HEK293 (cell line): Measurements from ENCODE around the gene TEFM.
"Not testable (repeated sequence)": the region's sequence is repeated elsewhere in the genome, so short reads cannot be mapped to it uniquely, and the experiment has no call there.

Source experiments
- CTCF ChIA-PET: fragments of 350-600 bp; formaldehyde crosslinking; extraction: SDS; loops from one replicate; lab custom pipeline; 2021; ENCODE audit warnings: antibody characterized with exemption; lab: Yijun Ruan, JAX
- POLR2A ChIA-PET: fragments of 300-600 bp; formaldehyde crosslinking; extraction: SDS; loops from one replicate; lab custom pipeline; 2020; ENCODE audit warnings: antibody characterized with exemption, inconsistent platforms; lab: Yijun Ruan, JAX
- H3K27ac ChIP-seq: fragments of 200-500 bp; sonication (Bioruptor generic); 2 replicates; pipeline ENCODE4 v1.5.1; 2014; ENCODE audit warnings: low read depth, low read length, control low read depth, inconsistent platforms; ENCODE audit errors: extremely low read depth
- H3K36me3 ChIP-seq, 2 experiments: fragments of 200-500 bp in 1 of 2; sonication (Bioruptor generic) in 1 of 2; 1 replicate in 1 of 2; 2 replicates in 1 of 2; pipeline ENCODE4 v1.5.1; 2014 to 2017; ENCODE audit warnings: inconsistent platforms in 2 of 2, low read length in 2 of 2; ENCODE audit not compliant: control insufficient read depth in 2 of 2, insufficient read depth in 1 of 2
- H3K4me1 ChIP-seq: fragments of 200-500 bp; sonication (Bioruptor generic); 2 replicates; pipeline ENCODE4 v1.5.1; 2014; ENCODE audit warnings: mild to moderate bottlenecking, low read length, inconsistent platforms; ENCODE audit not compliant: control insufficient read depth, insufficient read depth
- H3K4me3 ChIP-seq: 2 replicates; pipeline ENCODE4 v1.5.1; 2011; ENCODE audit warnings: low read depth, mild to moderate bottlenecking, control low read depth, low read length, moderate library complexity
- H3K9me3 ChIP-seq: fragments of 200-500 bp; sonication (Bioruptor generic); 2 replicates; pipeline ENCODE4 v1.5.1; 2014; ENCODE audit warnings: low read depth, low read length, inconsistent platforms; ENCODE audit not compliant: control insufficient read depth, insufficient read depth
- GFI1B ChIP-seq: fragments of 450-650 bp; formaldehyde crosslinking; IDR thresholded peaks from 2 replicates; pipeline ENCODE4 v1.5.1; 2016; ENCODE audit warnings: missing biosample characterization, missing genetic modification characterization
- ZBTB1 ChIP-seq: fragments of 450-650 bp; formaldehyde crosslinking; IDR thresholded peaks from 2 replicates; pipeline ENCODE4 v1.5.1; 2016; ENCODE audit warnings: missing biosample characterization, missing genetic modification characterization
- ZBTB11 ChIP-seq: fragments of 450-650 bp; formaldehyde crosslinking; conservative IDR thresholded peaks from 2 replicates; pipeline ENCODE4 v1.5.1; 2016; ENCODE audit warnings: low read depth, missing biosample characterization, missing genetic modification characterization
- ZBTB8A ChIP-seq: fragments of 450-650 bp; formaldehyde crosslinking; IDR thresholded peaks from 2 replicates; pipeline ENCODE4 v1.5.1; 2016; ENCODE audit warnings: missing biosample characterization, missing genetic modification characterization
- ZNF19 ChIP-seq: fragments of 450-650 bp; formaldehyde crosslinking; IDR thresholded peaks from 2 replicates; pipeline ENCODE4; 2016; ENCODE audit warnings: missing biosample characterization, missing genetic modification characterization, low read depth
- ZNF266 ChIP-seq: fragments of 450-650 bp; formaldehyde crosslinking; IDR thresholded peaks from 2 replicates; pipeline ENCODE4 v1.5.1; 2016; ENCODE audit warnings: missing biosample characterization, missing genetic modification characterization, low read depth
- ZNF394 ChIP-seq: fragments of 450-650 bp; formaldehyde crosslinking; IDR thresholded peaks from 2 replicates; pipeline ENCODE4 v1.5.1; 2016; ENCODE audit warnings: missing biosample characterization, missing genetic modification characterization, mild to moderate bottlenecking, moderate library complexity, borderline replicate concordance
- ZNF426 ChIP-seq: fragments of 450-650 bp; formaldehyde crosslinking; IDR thresholded peaks from 2 replicates; pipeline ENCODE4 v1.5.1; 2017; ENCODE audit warnings: missing biosample characterization, missing genetic modification characterization, mild to moderate bottlenecking, inconsistent platforms, moderate library complexity
- ZNF555 ChIP-seq: fragments of 450-650 bp; formaldehyde crosslinking; conservative IDR thresholded peaks from 2 replicates; pipeline ENCODE4 v1.5.1; 2017; ENCODE audit warnings: missing biosample characterization, mild to moderate bottlenecking, missing genetic modification characterization, inconsistent platforms
- ZNF560 ChIP-seq: fragments of 450-650 bp; formaldehyde crosslinking; IDR thresholded peaks from 2 replicates; pipeline ENCODE4 v1.5.1; 2017; ENCODE audit warnings: missing biosample characterization, missing genetic modification characterization, borderline replicate concordance
- ZNF623 ChIP-seq: fragments of 450-650 bp; formaldehyde crosslinking; IDR thresholded peaks from 2 replicates; pipeline ENCODE4 v1.5.1; 2016; ENCODE audit warnings: missing biosample characterization, missing genetic modification characterization
- ZNF626 ChIP-seq: fragments of 450-650 bp; sonication (Bioruptor Pico); formaldehyde crosslinking; IDR thresholded peaks from 2 replicates; pipeline ENCODE4 v1.5.1; 2018; ENCODE audit warnings: missing biosample characterization, missing genetic modification characterization, inconsistent platforms
- ZSCAN16 ChIP-seq: fragments of 450-650 bp; formaldehyde crosslinking; IDR thresholded peaks from 2 replicates; pipeline ENCODE4 v1.5.1; 2016; ENCODE audit warnings: missing biosample characterization, missing genetic modification characterization
- ZSCAN30 ChIP-seq: fragments of 450-650 bp; IDR thresholded peaks from 2 replicates; pipeline ENCODE4 v1.5.1; 2018; ENCODE audit warnings: missing biosample characterization, mild to moderate bottlenecking, missing genetic modification characterization, moderate library complexity
- TF ChIP-seq, protein P1 (sequence below): fragments of 450-650 bp; formaldehyde crosslinking; IDR thresholded peaks from 2 replicates; pipeline ENCODE4 v1.5.1; 2016; ENCODE audit warnings: missing biosample characterization, missing genetic modification characterization
- TF ChIP-seq, protein P2 (sequence below): fragments of 450-650 bp; formaldehyde crosslinking; conservative IDR thresholded peaks from 2 replicates; pipeline ENCODE4 v1.5.1; 2016; ENCODE audit warnings: low read depth, missing biosample characterization, missing genetic modification characterization

Gene TEFM

GRCh38 chr17:30933966-30934365 lies 27.9 kb upstream of the TEFM start:
- Histone ChIP-seq H3K27ac (no peak overlapping the region), H3K4me1 (no peaks in the 10 kb centered on the region), H3K36me3 (peaks cover 23 to 77% of the 10 kb centered on the region in 2 experiments), H3K4me3 (no peak overlapping the region), H3K9me3 (no peaks in the 10 kb centered on the region)
- POLR2A ChIA-PET, result interaction anchor here (0.8 kb wide), 1 partner anchor 37 kb away, joined by 3 read pairs; the partner anchor contains the start of gene RNF135
- CTCF ChIA-PET, result no interaction called here
- TF ChIP-seq ZSCAN30 (tag by site-specific recombination) (no peak), ZSCAN16 (tag by site-specific recombination) (no peak), ZNF626 (no peak)
- TF ChIP-seq, protein P1, sequence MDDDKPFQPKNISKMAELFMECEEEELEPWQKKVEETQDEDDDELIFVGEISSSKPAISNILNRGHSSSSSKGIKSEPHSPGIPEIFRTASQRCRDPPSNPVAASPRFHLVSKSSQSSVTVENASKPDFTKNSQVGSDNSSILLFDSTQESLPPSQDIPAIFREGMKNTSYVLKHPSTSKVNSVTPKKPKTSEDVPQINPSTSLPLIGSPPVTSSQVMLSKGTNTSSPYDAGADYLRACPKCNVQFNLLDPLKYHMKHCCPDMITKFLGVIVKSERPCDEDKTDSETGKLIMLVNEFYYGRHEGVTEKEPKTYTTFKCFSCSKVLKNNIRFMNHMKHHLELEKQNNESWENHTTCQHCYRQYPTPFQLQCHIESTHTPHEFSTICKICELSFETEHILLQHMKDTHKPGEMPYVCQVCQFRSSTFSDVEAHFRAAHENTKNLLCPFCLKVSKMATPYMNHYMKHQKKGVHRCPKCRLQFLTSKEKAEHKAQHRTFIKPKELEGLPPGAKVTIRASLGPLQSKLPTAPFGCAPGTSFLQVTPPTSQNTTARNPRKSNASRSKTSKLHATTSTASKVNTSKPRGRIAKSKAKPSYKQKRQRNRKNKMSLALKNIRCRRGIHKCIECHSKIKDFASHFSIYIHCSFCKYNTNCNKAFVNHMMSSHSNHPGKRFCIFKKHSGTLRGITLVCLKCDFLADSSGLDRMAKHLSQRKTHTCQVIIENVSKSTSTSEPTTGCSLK (tag by site-specific recombination), result no peak

DNA sequence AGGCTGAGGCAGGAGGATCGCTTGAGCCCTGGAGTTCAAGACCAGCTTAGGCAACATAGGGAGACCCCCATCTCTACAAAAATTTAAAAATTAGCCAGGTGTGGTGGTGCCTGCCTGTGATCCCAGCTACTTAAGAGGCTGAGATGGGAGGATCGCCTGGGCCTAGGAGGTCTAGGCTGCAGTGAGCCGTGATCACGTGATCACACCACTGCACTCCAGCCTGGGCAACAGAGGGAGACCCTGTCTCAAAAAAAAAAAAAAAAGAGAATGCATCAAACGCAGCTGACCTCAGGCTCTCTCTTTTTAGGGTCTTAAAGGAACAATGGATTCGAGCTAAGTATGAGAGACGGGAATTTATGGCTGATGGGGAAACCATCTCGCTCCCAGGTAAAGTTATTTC lies 25.5 kb upstream of the TEFM start:
- POLR2A ChIA-PET, result interaction anchor here (0.7 to 1.2 kb wide), 3 partner anchors 27 to 235 kb away, joined by 3 to 8 read pairs (median 5); no protein-coding TSS in a partner anchor
- CTCF ChIA-PET, H3K9me3 ChIP-seq, H3K4me3 ChIP-seq, H3K4me1 ChIP-seq, H3K27ac ChIP-seq: not testable (repeated sequence)
- peaks cover 16 to 65% of the 10 kb centered on the region in 2 experiments for H3K36me3 ChIP-seq

DNA sequence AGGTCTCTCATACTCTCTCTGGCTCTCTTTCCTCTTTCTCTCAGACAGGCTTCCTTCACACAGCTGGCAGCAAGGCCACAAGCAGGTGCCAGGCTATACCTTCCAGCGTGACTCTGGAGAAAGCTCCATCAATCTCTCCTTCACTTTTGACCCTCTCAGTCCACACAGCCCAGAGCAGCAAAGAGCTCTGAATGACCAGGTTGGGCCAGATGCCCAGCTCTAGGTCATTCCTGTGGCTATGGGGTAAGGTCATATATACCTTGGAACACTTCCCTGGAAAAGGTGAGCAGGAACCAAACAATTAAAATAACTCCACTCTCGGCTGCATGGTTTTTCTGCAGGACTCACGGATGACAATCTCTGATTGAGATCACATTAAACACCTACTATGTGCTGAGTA lies 24.5 kb upstream of the TEFM start:
- H3K4me3 ChIP-seq, result no peak overlapping the region
- no peaks in the 10 kb centered on the region for H3K4me1 ChIP-seq
- POLR2A ChIA-PET, result no interaction called here
- no peaks in the 10 kb centered on the region for H3K9me3 ChIP-seq
- TF ChIP-seq ZNF19 (tag by site-specific recombination), result no peak
- TF ChIP-seq, all 188 proteins: peak for 0
- Histone ChIP-seq H3K36me3 (peaks cover 6 to 65% of the 10 kb centered on the region in 2 experiments), H3K27ac (no peak overlapping the region)
- CTCF ChIA-PET, result interaction anchor here (0.6 kb wide), 1 partner anchor 10 kb away, joined by 3 read pairs; no protein-coding TSS in a partner anchor

DNA sequence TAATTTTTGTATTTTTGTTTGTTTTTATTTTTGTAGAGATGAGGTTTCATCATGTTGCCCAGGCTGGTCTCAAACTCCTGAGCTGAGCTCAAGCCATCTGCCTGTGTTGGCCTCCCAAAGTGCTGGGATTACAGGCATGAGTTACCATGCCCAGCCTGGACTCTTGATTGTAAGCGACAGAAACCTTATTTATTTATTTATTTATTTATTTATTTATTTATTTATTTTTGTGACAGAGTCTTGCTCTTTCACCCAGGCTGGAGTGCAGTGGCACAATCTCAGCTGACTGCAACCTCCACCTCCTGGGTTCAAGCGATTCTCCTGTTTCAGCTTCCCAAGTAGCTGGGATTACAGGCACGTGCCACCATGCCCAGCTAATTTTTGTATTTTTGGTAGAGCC lies 23.8 kb upstream of the TEFM start:
- peaks cover 6 to 60% of the 10 kb centered on the region in 2 experiments for H3K36me3 ChIP-seq
- ChIA-PET CTCF (interaction anchor here (0.6 kb wide), 1 partner anchor 10 kb away, joined by 3 read pairs; no protein-coding TSS in a partner anchor), POLR2A (interaction anchor here (0.6 kb wide), 1 partner anchor 47 kb away, joined by 3 read pairs; no protein-coding TSS in a partner anchor)
- not testable (repeated sequence) for H3K4me3 ChIP-seq, H3K9me3 ChIP-seq, H3K27ac ChIP-seq, H3K4me1 ChIP-seq
- TF ChIP-seq ZBTB8A (tag by site-specific recombination), result peak; percentile 31; the same call in 1 of the 2 replicates
- TF ChIP-seq ZNF623 (tag by site-specific recombination), result peak; percentile 61
- TF ChIP-seq GFI1B (tag by site-specific recombination), result 0 out of 2 replicates have a peak, but pooled peaks have one; percentile 21
- peak; percentile 63 for TF ChIP-seq ZNF555 (tag by site-specific recombination)
- 0 out of 2 replicates have a peak, but pooled peaks have one; percentile 37 for TF ChIP-seq ZNF266 (tag by site-specific recombination)
- TF ChIP-seq ZNF560, result peak; percentile 53; the same call in 1 of the 2 replicates
- 0 out of 2 replicates have a peak, but pooled peaks have one; percentile 29 for TF ChIP-seq ZBTB1
- TF ChIP-seq, protein P2, sequence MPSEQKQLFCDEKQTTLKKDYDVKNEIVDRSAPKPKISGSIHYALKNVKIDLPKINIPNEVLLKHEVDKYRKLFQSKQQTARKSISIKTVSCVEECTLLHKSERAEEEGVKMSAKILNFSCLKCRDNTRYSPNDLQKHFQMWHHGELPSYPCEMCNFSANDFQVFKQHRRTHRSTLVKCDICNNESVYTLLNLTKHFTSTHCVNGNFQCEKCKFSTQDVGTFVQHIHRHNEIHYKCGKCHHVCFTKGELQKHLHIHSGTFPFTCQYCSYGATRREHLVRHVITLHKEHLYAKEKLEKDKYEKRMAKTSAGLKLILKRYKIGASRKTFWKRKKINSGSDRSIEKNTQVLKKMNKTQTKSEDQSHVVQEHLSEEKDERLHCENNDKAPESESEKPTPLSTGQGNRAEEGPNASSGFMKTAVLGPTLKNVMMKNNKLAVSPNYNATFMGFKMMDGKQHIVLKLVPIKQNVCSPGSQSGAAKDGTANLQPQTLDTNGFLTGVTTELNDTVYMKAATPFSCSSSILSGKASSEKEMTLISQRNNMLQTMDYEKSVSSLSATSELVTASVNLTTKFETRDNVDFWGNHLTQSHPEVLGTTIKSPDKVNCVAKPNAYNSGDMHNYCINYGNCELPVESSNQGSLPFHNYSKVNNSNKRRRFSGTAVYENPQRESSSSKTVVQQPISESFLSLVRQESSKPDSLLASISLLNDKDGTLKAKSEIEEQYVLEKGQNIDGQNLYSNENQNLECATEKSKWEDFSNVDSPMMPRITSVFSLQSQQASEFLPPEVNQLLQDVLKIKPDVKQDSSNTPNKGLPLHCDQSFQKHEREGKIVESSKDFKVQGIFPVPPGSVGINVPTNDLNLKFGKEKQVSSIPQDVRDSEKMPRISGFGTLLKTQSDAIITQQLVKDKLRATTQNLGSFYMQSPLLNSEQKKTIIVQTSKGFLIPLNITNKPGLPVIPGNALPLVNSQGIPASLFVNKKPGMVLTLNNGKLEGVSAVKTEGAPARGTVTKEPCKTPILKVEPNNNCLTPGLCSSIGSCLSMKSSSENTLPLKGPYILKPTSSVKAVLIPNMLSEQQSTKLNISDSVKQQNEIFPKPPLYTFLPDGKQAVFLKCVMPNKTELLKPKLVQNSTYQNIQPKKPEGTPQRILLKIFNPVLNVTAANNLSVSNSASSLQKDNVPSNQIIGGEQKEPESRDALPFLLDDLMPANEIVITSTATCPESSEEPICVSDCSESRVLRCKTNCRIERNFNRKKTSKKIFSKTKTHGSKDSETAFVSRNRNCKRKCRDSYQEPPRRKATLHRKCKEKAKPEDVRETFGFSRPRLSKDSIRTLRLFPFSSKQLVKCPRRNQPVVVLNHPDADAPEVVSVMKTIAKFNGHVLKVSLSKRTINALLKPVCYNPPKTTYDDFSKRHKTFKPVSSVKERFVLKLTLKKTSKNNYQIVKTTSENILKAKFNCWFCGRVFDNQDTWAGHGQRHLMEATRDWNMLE (tag by site-specific recombination), result peak; percentile 79
- peak; percentile 89; the same call in 1 of the 2 replicates for TF ChIP-seq ZNF394 (tag by site-specific recombination)
- TF ChIP-seq ZNF426 (tag by site-specific recombination), result peak; percentile 71
- TF ChIP-seq ZBTB11 (tag by site-specific recombination), result peak; percentile 64
